ENCODE results near the gene ZNF93.
"Not testable (repeated sequence)": the region's sequence is repeated elsewhere in the genome, so short reads cannot be mapped to it uniquely, and the experiment has no call there.

The ZNF93 gene

DNA sequence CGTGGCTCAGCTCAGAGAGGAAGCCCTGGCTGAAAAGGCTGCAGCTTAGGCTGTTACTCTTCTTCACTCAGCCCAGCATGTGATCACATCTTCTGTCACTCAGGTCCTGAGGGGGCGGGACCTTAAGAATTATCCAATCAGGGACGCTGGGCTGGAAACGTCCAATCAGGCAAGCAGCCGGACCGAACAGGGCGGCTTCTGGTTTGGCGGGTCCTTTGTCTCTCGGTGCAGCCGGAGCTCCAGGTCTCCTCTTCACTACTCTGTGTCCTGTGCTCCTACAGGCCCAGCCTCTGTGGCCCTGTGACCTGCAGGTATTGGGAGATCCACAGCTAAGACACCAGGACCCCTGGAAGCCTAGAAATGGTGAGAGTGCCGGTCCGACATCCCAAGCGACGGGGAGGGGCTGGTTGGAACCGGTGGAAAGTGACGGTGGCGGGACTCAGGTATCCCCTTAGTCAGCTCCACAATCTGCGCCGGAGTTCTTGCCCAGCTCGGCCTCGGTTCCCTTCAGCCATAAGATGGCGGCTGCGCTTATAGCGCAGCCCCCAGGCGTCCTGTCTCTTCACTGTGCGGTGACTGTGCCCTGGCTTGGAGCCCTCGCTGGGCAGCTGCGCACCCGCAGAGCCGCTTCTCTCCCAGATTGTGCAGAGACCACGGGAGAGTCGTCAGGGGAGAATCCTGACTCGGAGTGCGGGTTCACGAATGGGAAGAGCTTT is at the start of gene ZNF93:
ZNF93 (plus strand) TSS at position 218 of the 716 bp plus-strand sequence; CDS start at position 361, 143 bp downstream.
- DNase-seq = peak; percentile 95 to 97

DNA sequence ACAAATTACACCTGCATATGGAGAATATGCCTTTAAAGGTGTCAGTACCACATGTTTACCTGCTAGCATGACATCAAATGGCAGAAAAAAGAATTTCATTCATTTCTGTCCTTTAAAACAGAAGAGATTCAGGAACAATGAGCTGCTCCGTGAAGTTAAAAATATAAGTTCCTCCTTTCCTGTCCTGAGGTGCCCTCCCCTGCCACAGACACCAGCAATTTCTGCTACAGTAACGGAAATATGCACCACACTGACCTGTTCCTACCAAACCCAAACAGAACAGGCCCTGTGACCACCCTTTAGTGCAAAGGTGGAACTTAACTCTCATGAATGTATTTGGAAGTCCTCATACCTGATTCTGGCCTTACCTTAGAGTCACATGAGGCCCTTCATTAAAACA is 49.0 kb upstream of the ZNF93 start:
- DNase-seq = not testable (repeated sequence)

DNA sequence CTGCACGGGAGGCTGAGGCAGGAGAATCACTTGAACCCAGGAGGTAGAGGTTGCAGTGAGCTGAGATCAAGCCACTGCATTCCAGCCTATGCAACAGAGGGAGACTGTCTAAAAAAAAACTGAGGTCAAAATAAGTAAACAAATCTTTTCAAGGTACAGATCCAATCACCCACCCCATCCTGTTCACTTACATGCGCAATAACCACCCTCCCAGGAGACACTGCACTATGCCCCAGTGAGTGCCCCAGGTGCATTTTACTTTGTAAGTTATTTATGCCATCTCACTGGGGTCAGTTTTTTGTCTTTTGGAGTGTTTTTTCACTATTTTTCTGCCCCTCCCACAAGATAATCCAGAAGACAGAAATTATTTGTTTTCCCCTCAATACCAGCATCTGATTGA is 42.0 kb upstream of the ZNF93 start:
- no peak for DNase-seq

DNA sequence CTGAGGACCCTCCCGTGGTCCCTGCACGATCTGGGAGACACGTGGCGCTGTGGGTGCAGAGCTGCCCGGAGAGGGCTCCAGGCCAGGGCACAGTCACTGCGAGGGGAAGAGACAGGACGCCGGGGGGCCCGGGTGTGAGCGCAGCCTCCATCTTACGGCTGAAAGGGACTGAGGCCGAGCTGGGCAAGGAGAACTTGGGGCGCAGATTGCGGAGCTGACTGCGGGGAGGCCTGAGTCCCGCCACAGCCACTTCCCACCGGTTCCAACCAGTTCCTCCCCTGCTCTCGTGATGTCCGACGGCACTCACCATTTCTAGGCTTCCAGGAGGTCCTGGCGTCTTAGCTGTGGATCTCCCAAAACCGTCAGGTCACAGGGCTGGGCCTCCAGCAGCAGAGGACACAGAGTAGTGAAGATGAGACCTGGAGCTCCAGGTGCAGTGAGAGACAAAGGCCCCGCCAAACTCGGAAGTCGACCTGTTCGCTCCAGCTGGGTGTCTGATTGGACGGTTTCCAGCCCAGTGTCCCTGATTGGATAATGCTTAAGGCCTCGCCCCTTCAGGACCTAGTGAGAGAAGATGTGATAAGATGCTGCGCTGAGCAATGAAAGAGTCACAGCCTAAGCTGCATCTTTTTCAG is 39.9 kb upstream of the ZNF93 start:
- no peak for DNase-seq

DNA sequence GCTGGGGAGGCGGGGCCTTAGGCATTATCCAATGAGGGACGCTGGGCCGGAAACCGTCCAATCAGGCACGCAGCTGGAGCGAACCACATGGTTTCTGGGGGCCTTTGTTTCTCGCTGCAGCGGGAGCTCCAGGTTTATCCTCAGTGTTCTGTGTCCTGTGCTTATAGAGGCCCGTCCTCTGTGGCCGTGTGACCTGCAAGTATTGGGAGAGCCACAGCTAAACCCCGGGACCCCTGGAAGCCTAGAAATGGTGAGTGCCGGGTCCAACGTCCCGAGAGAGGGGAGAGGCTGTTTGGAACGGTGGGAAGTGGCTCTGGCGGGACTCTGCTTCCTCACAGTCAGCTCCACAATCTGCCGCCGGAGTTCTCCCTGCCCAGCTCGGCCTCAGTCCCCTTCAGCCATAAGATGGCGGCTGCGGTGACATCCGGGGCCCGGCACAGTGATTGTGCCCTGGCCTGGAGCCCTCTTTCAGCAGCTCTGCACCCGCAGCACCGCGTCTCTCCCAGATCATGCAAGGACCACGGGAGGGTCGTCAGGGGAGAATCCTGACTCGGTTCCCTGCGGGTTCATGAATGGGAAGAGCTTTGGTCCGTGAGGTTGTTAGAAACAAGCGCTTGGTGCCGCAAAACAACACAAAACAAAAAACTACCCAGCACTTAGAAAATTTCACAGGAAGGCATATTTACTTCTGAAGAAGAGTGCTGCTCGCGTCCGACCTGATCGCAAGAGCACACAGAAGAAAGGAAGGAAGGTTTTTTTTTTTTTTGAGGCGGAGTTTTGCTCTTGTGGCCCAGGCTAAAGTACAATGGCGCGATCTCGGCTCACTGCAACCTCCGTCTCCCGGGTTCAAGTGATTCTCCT is 34.8 kb upstream of the ZNF93 start, which contains the start of gene ZNF253:
ZNF253 (plus strand) TSS at position 133 of the 861 bp plus-strand sequence; CDS start at position 248, 115 bp downstream.
- peak; percentile 95 to 98 for DNase-seq

DNA sequence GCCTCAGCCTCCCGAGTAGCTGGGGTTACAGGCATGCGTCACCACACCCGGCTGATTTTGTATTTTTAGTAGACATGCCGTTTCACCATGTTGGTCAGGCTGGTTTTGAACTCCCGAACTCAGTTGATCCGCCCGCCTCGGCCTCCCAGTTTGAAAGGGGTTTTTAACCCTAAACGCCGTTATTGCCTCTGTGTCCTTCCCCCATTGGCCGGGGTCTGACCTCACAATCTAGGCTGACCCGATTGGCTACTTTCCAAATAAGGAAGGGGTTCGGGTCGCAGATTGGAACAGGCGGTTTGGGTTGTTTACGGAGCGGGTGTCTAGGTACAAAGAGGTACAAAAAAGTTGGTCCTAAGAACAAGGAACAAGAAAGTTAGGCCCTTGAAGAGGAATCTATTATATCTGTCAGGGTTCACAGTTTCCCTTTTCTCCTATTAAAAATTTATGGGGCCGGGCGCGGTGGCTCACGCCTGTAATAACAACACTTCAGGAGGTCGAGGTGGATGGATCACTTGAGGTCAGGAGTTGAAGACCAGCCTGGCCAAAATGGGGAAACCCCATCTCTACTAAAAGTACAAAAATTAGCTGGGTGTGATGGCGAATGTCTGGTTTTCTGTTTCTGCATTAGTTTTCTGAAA is 34.0 kb upstream of the ZNF93 start:
- DNase-seq = peak in 1 of 2 experiments; percentile 25

DNA sequence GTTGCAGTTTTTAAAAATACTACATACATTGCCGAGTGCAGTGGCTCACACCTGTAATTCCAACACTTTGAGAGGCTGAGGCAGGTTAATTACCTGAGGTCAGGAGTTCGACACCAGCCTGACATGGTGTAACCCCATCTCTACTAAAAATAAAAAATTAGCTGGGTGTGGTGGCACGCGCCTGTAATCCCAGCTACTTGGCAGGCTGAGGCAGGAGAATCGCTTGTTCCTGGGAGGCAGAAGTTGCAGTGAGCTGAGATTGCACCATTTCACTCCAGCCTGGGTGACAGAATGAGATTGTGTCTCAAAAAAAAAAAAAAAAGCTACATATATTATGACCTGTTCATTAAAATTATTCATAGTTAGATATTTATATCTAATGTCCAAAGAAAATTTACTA is 30.7 kb upstream of the ZNF93 start:
- DNase-seq = not testable (repeated sequence)

DNA sequence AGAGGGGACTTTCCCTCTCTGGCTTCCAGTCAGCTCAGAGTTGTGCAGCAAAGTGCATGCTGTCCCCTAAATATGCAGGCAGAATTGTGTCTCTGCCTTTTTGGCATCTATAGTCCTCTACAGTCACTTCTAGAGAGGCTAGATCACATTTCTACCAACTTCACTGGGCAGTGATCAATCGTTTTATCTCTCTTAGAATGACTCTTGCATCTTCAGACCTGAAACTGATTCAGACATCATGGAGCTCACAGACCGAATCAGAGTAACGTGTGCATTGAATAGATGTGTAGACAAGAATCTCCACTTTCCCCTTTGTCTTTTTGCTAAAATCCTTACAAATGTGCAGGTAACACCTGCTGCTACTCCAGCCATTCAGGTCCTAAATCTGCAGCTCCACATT is 28.8 kb upstream of the ZNF93 start:
- no peak for DNase-seq

DNA sequence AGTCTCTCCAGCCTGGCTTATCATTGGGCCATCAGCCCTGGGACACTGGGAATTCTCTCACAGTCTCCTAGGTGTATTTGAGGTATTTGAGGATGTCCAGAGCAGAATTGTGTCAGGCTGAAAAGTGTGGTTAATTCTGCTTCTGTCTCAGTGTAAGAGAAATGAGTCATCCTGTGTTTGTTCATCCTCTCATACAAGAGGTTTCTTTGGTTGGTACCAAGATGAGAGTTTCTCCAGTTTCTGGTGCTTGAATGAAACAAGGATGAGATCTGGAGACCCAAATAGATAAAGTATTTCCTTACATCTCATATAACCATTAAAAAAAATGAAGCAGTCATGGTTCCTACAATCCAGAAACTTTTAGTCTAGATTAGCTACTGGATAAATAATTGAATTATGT is 27.4 kb upstream of the ZNF93 start:
- DNase-seq = no peak

DNA sequence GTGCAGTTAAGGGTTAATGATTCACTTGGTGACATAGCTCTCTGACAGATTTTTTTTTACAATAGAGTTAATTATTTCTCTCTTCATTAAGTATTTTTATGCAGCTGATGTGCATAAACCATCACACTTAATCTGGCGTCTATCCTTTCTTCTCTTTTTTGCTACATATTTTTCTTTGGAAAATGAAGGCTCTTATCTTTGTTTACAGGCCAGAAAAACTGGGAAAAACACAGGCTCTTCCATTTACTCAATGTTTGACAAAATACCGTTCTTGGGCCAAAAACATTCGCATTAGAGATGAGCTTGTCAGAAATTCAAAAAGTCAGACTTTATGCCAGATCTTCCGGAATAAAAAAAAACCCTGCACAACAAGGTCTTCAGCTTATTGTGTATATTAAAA is 23.0 kb upstream of the ZNF93 start:
- DNase-seq = no peak

DNA sequence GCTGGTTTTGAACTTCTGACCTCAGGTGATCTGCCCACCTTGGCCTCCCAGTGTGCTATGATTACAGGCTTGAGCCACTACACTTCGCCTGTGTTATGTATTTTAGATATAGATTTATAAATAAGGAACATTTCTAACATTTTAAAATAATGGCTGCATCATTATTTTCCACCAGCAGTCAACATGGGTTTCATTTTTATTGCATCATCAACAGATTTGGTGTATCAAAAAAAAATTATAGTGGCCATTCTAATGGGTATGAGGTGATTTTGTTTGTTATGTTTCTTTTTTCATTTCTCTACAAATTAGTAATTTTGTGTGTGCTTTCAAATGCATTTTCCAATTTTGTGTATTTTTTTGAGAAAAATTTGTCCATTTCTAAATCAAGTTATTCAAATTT is 16.2 kb upstream of the ZNF93 start:
- DNase-seq = no peak

DNA sequence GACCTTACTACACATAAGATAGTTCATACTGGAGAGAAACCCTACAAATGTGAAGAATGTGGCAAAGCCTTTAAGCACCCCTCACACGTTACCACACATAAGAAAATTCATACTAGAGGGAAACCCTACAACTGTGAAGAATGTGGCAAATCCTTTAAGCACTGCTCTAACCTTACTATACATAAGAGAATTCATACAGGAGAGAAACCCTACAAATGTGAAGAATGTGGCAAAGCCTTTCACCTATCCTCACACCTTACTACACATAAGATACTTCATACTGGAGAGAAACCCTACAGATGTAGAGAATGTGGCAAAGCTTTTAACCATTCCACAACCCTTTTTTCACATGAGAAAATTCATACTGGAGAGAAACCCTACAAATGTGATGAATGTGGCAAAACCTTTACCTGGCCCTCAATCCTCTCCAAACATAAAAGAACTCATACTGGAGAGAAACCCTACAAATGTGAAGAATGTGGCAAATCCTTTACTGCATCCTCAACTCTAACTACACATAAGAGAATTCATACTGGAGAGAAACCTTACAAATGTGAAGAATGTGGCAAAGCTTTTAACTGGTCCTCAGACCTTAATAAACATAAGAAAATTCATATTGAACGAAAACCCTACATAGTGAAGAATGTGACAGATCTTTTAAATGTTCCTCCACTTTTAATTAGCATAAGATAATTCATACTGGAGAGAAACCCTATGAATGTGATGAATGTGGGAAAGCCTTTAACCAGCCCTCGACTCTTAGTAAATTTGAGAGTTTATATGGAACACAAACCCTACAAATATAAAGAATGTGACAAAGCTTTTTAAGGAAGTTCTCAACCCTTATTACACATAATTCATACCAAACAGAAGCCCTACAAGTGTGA is 8.4 kb upstream of the ZNF93 start:
- not testable (repeated sequence) for DNase-seq

DNA sequence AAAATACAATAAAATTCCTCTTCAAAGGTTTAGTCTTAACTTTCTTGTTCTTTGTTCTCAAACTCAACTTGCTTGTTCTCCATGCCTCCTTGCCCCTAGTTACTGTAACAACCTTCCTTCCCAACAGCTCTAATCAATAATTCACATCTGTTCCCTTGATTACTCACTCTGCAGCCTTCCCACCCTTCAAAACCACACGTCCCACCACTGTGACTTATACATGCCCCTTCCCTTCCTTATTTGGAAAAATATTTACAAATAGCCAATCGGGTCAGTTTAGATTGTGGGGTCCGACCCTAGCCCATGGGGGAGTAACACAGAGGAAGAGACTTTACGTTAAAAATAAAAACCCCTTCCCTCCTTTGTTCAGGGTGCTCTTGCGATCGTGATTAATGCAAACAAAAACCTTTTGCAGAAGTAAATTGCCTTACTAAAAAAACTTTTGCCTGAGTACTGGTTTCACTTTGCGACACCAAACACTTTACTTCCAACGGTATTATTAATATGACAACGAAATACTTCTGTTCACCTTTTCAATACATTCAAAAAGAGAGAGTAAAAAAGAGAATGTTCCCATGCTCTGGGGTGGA is 512 bp upstream of the ZNF93 start:
- no peak for DNase-seq

DNA sequence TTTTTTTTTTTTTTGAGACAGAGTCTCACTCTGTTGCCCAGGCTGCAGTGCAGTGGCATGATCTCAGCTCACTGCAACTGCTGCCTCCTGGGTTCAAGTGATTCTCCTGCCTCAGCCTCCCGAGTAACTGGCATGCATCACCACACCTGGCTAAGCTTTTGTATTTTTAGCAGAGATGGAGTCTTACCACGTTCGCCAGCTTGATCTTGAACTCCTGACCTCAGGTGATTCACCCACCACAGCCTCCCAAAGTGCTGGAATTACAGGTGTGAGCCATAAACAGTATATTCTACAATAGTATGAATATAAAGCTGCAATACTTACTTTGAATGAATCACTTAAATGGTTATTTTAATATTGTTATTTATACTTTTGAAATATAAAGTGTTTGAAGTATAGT is 6.8 kb downstream of the ZNF93 start:
- DNase-seq = not testable (repeated sequence)

DNA sequence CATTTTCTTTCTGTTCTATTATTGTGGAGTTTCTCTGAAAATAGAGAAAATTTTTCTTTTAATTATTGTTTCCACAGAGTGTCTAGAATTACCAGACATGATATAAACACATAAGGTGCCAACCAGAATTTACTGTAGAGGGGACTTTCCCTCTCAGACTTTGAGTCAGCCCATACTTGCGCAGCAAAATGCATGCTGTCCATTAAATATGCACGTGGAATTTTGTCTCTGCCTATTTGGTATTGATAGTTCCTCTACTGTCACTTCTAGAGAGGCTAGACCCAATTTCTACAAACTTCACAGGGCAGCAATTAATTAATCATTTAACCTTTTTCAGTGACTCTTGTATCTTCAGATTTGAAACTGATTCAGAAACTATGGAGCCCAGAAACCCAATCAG is 8.9 kb downstream of the ZNF93 start:
- no peak for DNase-seq

DNA sequence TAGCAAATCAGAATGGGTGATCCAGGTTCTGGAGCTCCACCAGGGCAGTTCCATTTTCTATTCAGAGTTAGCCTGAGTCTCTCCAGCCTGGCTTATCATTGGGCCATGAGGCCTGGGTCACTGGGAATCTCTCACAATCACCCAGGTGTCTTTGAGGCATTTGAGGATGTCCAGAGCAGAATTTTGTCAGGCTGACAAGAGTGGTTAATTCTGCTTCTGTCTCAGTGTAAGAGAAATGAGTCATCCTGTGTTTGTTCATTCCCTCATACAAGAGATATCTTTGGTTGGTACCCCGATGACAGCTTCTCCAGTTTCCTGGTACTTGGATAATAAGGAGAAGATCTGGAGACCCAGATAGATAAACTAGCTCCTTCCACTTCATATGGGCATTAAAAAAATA is 10.4 kb downstream of the ZNF93 start:
- DNase-seq = no peak

DNA sequence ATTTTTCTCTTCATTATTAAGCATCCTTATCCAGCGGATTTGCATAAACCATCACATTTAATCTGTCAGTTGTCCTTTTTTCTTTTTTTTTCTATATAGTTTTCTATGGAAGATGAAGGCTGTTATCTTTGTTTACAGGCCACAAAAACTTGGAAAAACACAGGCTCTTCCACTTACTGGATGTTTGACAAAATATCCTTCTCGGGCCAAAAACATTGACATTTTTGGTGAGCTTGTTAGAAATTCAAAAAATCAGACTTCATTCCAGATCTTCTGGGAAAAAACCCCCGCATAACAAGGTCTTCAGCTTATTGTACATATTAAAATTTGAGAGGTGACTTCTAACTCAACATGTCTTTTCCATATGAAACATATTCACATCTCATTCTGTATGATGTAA is 13.8 kb downstream of the ZNF93 start:
- DNase-seq = no peak

DNA sequence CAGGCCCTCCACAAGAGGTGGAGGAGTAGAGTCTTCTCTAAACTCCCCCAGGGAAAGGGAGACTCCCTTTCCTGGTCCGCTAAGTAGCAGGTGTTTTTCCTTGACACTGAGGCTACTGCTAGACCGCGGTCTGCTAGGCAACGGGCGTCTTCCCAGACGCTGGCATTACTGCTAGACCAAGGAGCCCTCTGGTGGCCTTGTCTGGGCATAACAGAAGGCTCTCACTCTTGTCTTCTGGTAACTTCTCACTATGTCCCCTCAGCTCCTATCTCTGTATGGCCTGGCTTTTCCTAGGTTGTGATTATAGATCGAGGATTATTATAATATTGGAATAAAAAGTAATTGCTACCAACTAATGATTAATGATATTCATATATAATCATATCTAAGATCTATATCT is 29.7 kb downstream of the ZNF93 start:
- DNase-seq = not testable (repeated sequence)

DNA sequence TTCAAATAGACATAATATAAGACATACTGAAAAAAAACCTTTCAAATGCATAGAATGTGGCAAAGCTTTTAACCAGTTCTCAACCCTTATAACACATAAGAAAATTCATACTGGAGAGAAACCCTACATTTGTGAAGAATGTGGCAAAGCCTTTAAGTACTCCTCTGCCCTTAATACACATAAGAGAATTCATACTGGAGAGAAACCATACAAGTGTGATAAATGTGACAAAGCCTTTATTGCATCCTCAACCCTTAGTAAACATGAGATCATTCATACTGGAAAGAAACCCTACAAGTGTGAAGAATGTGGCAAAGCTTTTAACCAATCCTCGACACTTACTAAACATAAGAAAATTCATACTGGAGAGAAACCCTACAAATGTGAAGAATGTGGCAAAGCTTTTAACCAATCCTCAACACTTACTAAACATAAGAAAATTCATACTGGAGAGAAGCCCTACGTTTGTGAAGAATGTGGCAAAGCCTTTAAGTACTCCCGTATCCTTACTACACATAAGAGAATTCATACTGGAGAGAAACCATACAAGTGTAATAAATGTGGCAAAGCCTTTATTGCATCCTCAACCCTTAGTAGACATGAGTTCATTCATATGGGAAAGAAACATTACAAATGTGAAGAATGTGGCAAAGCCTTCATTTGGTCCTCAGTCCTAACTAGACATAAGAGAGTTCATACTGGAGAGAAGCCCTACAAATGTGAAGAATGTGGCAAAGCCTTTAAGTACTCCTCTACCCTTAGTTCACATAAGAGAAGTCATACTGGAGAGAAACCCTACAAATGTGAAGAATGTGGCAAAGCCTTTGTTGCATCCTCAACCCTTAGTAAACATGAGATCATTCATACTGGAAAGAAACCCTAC is 32.9 kb downstream of the ZNF93 start:
- not testable (repeated sequence) for DNase-seq

DNA sequence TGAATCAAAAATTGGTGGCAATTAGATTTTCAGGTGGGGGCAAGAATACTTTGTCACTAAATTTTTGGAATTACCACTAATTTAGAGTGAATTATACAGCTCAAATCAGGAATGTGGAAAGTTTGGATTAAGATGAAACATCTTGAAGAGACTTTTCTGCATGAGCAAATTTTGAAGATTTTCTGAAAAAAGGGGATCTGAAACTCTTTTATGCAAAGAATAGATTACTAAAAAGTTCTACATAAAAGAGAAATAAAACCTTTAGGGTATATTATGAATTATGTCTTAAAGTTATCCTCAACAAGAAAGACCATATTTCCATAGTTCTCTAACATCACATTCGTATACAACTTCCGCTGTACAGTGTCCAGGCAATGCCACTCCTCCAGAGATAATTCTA is 36.7 kb downstream of the ZNF93 start:
- no peak for DNase-seq

DNA sequence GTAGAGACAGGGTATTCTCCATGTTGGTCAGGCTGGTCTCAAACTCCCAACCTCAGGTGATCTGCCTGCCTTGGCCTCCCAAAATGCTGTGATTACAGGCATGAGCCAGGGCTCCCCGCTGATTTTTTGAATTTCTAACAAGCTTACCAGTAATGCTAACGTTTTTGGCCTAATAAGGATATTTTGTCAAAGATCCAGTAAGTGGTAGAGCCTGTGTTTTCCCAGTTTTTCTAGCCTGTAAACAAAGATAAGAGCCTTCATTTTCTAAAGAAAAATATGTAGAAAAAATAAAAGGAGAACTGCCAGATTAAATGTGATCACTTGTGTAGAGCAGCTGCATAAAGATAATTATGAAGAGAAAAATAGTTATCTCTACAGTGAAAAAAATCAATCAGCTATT is 37.7 kb downstream of the ZNF93 start:
- no peak for DNase-seq

All from NCI-H2081 (cell line).